GM23338 (cell line): ENCODE measurements around the gene RABIF. TPM values are rescaled to one million over a fixed set of nuclear protein-coding genes. Genes with fewer than 3 reads are reported as not detected.

Source experiments
- ATAC-seq: fragments of 200-7000 bp; cut with Tn5 transposase; 3 replicates; pipeline ENCODE4 v1.9.1; 2020
- DNase-seq: peaks from one replicate; pipeline ENCODE4 v3.0.0-alpha.2; 2015; ENCODE audit warnings: low spot score
- H2AFZ ChIP-seq: fragments of 200-600 bp; sonication (generic); 2 replicates; pipeline ENCODE4 v1.8.0; 2016; ENCODE audit warnings: antibody characterized with exemption, mild to moderate bottlenecking, moderate library complexity
- H3F3A ChIP-seq: fragments of 200-600 bp; sonication (generic); replicated peaks from 2 replicates; pipeline ENCODE4 v1.8.0; 2017; ENCODE audit warnings: antibody characterized with exemption, mixed run types, low read depth
- H3K27ac ChIP-seq: fragments of 200-600 bp; sonication (generic); 2 replicates; pipeline ENCODE4 v1.6.1; 2016; ENCODE audit warnings: low read depth
- H3K27me3 ChIP-seq: fragments of 200-600 bp; sonication (generic); 2 replicates; pipeline ENCODE4 v1.8.0; 2016; ENCODE audit warnings: mild to moderate bottlenecking, mixed run types, moderate library complexity; ENCODE audit not compliant: insufficient read depth
- H3K36me3 ChIP-seq: fragments of 200-600 bp; sonication (generic); 2 replicates; pipeline ENCODE4 v1.8.0; 2016; ENCODE audit warnings: mild to moderate bottlenecking; ENCODE audit not compliant: insufficient read depth
- H3K4me1 ChIP-seq: fragments of 200-600 bp; sonication (generic); 2 replicates; pipeline ENCODE4 v1.8.0; 2016; ENCODE audit warnings: mild to moderate bottlenecking, moderate library complexity; ENCODE audit not compliant: insufficient read depth
- H3K4me2 ChIP-seq: fragments of 200-600 bp; sonication (generic); 2 replicates; pipeline ENCODE4 v1.7.1; 2017; ENCODE audit warnings: mixed run types
- H3K4me3 ChIP-seq: fragments of 200-600 bp; sonication (generic); 2 replicates; pipeline ENCODE4 v1.6.1; 2016; ENCODE audit warnings: mixed run types
- H3K79me2 ChIP-seq: fragments of 200-600 bp; sonication (generic); replicated peaks from 2 replicates; pipeline ENCODE4 v1.8.0; 2017; ENCODE audit warnings: mild to moderate bottlenecking; ENCODE audit not compliant: insufficient read depth
- H3K9me2 ChIP-seq: fragments of 200-600 bp; sonication (generic); 2 replicates; pipeline ENCODE4 v1.8.0; 2017; ENCODE audit not compliant: insufficient read depth
- H4K20me1 ChIP-seq: fragments of 200-600 bp; sonication (generic); replicated peaks from 2 replicates; pipeline ENCODE4 v1.8.0; 2017; ENCODE audit warnings: mild to moderate bottlenecking; ENCODE audit not compliant: insufficient read depth
- H3K27ac Mint-ChIP-seq: 2 replicates; pipeline ENCODE4 v1.8.0; 2020; ENCODE audit warnings: inconsistent platforms, mild to moderate bottlenecking, moderate library complexity, mixed read lengths
- H3K27me3 Mint-ChIP-seq: 3 replicates; pipeline ENCODE4 v1.8.0; 2022; ENCODE audit warnings: low read depth, mild to moderate bottlenecking, moderate library complexity, mixed read lengths, inconsistent platforms; ENCODE audit not compliant: insufficient read depth, poor library complexity
- H3K36me3 Mint-ChIP-seq: 3 replicates; pipeline ENCODE4 v1.8.0; 2021; ENCODE audit warnings: low read depth, mild to moderate bottlenecking, inconsistent platforms, moderate library complexity, mixed read lengths
- H3K4me1 Mint-ChIP-seq: 3 replicates; pipeline ENCODE4 v1.8.0; 2020; ENCODE audit warnings: mild to moderate bottlenecking, inconsistent platforms, mixed read lengths
- H3K4me3 Mint-ChIP-seq: 3 replicates; pipeline ENCODE4 v1.8.0; 2021; ENCODE audit warnings: moderate library complexity, mild to moderate bottlenecking, inconsistent platforms, mixed read lengths
- H3K9me3 Mint-ChIP-seq: 3 replicates; pipeline ENCODE4 v1.8.0; 2020; ENCODE audit warnings: moderate library complexity, mild to moderate bottlenecking, inconsistent platforms, mixed read lengths
- CREB1 ChIP-seq: fragments of 250-450 bp; sonication (Bioruptor Pico); IDR thresholded peaks from 2 replicates; pipeline ENCODE4 v1.5.0; 2020; ENCODE audit warnings: low read depth, mild to moderate bottlenecking, moderate library complexity
- ETS1 ChIP-seq: IDR thresholded peaks from 2 replicates; pipeline ENCODE4 v1.6.1; 2016; ENCODE audit warnings: antibody characterized with exemption
- EZH2phosphoT487 ChIP-seq: fragments of 200-600 bp; sonication (generic); IDR thresholded peaks from one replicate; pipeline ENCODE4 v1.8.1; 2018; ENCODE audit warnings: antibody characterized with exemption; ENCODE audit not compliant: unreplicated experiment
- JUNB ChIP-seq: IDR thresholded peaks from one replicate; pipeline ENCODE4 v1.6.1; 2016; ENCODE audit warnings: antibody characterized with exemption; ENCODE audit not compliant: unreplicated experiment
- NANOG ChIP-seq: IDR thresholded peaks from 2 replicates; pipeline ENCODE4 v1.6.1; 2016; ENCODE audit warnings: antibody characterized with exemption, borderline replicate concordance
- POLR2AphosphoS5 ChIP-seq: IDR thresholded peaks from 2 replicates; pipeline ENCODE4 v1.6.1; 2016; ENCODE audit warnings: antibody characterized with exemption, low read depth
- ZNF114 ChIP-seq: fragments of 250-450 bp; sonication (Bioruptor Pico); IDR thresholded peaks from 2 replicates; pipeline ENCODE4 v1.5.0; 2020; ENCODE audit warnings: mild to moderate bottlenecking, moderate library complexity
- ZNF331 ChIP-seq: fragments of 250-450 bp; sonication (Bioruptor Pico); IDR thresholded peaks from 2 replicates; pipeline ENCODE4 v1.5.0; 2020; ENCODE audit warnings: low read depth, mild to moderate bottlenecking, moderate library complexity
- ZNF462 ChIP-seq: fragments of 250-450 bp; sonication (Bioruptor Pico); IDR thresholded peaks from 2 replicates; pipeline ENCODE4 v1.5.0; 2020; ENCODE audit warnings: mild to moderate bottlenecking, moderate library complexity
- polyA plus RNA-seq: library from polyadenylated mRNA; unstranded; fragments of >200 nt; fragmentation: Nextera tagmentation; extraction: Ambion mirVana; gene quantifications from 2 replicates; pipeline ENCODE4 v1.2.1, GENCODE V29; 2016
- total RNA-seq: library from RNA; depleted of rRNA; stranded (reverse); fragments of >200 nt; shearing (Covaris generic); gene quantifications from 2 replicates; pipeline ENCODE4 v1.2.3, GENCODE V29; 2014

RABIF gene
- total and polyA plus RNA-seq, 2 experiments from 2014 or later: 4.9 to 7.6 TPM

GRCh38 chr1:202901555-202901954 is 12.6 kb upstream of the RABIF start (continued):
- TF ChIP-seq ZNF462 (CRISPR knock-in tag) (no peak), EZH2phosphoT487 (no peak), JUNB (no peak), CREB1 (no peak)

GRCh38 chr1:202892501-202892900 is 3.6 kb upstream of the RABIF start:
- peaks cover 12% of the 10 kb centered on the region; the same call in 2 of the 3 replicates for H3K4me1 Mint-ChIP-seq
- H3K27me3 Mint-ChIP-seq: peaks cover 7% of the 10 kb centered on the region
- Histone ChIP-seq H3K4me2 (no peak overlapping the region), H2AFZ (no peak overlapping the region), H3K79me2 (no peaks in the 10 kb centered on the region), H3K27me3 (no peaks in the 10 kb centered on the region), H3K4me1 (peaks cover 4% of the 10 kb centered on the region; the same call in 1 of the 2 replicates), H3K36me3 (peaks cover 18% of the 10 kb centered on the region; the same call in 1 of the 2 replicates), H3K4me3 (no peak overlapping the region), H3K27ac (no peak overlapping the region), H3F3A (0 out of 2 replicates have a peak, but pooled peaks cover 12% of the 10 kb centered on the region), H4K20me1 (no peaks in the 10 kb centered on the region; the same call in 1 of the 2 replicates), H3K9me2 (no peaks in the 10 kb centered on the region)
- ATAC-seq (no peak), DNase-seq (no peak)
- H3K27ac Mint-ChIP-seq: no peak overlapping the region
- H3K36me3 Mint-ChIP-seq: peaks cover 34% of the 10 kb centered on the region
- no peaks in the 10 kb centered on the region for H3K9me3 Mint-ChIP-seq
- no peak overlapping the region for H3K4me3 Mint-ChIP-seq
- TF ChIP-seq ZNF114 (CRISPR knock-in tag) (no peak), ZNF462 (CRISPR knock-in tag) (no peak), JUNB (no peak), ZNF331 (CRISPR knock-in tag) (no peak), POLR2AphosphoS5 (no peak), NANOG (no peak), EZH2phosphoT487 (no peak), ETS1 (no peak)
